HG03520 (cell line): ENCODE data around the gene CACNA2D1.

Experiments used
- ATAC-seq: cut with Tn5 transposase; IDR thresholded peaks from one replicate; pipeline ENCODE4 v1.9.1; 2021; ENCODE audit warnings: mild to moderate bottlenecking, moderate library complexity; ENCODE audit not compliant: unreplicated experiment

The CACNA2D1 gene

DNA sequence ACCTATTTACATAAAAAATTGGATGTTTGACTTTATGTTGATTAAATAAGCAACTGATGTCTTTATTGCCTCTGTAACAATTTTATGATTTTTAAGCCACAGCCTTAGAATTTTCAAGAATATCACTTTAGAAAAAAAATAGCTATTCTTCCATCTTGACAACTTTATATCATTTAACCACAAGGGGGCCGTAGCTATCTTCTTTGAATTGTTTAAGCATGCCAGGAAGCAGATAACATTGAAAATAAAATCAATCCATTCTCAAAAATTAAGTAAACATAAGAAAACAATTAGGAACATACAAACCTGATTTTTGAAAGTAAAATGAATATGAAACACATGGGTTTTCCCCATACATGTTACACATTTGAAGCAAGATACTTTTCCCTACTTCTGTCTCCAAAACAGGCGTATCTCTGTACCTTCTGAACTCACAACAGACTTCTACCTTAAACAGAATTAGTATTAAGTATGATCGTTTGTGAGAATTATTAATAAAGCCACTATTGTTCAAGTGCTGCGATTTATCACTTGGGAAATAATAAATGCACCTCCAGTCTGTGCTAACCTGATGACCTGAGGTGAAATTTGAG, 209.0 kb downstream of the CACNA2D1 start:
- ATAC-seq, result no peak

DNA sequence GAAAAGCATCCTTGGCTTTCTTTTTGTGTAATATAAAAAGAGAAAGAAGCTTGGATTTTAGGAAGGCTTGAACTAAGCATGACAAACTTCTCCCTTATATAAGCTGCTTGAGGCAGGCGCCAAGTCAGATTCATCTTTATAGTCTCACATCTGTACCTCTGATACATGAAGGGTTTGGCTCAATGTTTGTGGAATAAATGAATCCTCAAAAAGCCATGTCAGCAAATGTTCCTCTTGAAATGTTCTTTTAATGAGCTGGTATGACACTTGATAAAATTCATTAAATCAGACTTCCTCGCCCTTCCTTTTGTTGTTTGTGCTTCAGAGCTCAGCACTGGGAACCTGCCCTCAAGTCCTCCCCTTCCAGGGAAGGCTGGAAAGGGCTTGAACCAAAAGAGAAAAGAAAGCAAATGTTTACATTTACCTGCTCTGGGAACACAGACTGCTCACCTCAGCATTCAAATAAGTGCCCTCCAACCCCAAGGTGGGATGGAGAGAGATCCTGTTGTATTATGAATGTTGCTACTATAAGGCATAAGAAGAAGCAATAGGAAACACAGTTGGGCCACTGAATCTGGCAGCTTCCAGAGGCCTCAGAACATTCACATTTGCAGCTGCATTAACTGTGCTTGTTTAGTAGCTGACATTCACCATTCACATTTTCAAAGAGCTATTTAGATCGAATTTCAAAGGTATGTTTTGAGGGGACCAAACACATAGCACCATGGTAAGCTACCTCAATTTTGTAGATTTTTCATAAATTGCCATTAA, 212.6 kb downstream of the CACNA2D1 start:
- ATAC-seq, result no peak

DNA sequence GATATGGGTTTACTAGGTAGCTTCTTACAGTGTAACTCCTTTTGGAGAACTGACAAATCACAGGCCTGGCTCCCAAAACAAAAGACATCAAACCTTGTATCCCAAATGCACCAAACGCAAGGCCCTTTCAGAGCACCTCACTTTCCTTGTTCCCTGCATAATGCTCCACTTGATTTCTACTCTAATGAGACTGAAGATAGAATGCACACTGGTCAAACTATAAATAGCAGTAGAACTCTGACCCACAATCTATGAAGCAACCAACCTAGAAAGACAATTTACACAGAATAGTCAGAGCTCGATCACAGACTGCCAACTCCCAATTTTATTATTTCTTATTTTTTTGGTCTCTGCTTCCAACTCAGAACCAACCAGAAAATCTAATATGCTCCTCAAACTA, 214.4 kb downstream of the CACNA2D1 start:
- no peak for ATAC-seq

DNA sequence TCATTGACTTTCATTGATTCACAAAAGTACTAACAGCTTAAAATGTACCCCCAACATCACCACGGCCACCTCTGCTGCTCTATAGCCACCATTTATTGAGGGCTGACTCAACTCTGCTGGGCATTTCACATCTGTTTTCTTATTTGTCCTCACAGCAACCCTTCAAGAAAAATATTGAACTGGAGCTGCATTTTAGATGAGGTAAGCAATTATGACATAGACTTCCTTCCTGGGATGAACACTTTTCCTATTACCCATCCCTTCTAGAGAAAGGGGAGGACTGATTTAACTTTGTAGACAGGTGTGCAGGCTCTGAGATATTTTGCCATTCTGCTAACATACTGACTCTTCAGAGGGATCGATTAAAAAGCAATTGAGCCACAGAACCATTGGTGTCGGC, 217.4 kb downstream of the CACNA2D1 start:
- ATAC-seq, result no peak

DNA sequence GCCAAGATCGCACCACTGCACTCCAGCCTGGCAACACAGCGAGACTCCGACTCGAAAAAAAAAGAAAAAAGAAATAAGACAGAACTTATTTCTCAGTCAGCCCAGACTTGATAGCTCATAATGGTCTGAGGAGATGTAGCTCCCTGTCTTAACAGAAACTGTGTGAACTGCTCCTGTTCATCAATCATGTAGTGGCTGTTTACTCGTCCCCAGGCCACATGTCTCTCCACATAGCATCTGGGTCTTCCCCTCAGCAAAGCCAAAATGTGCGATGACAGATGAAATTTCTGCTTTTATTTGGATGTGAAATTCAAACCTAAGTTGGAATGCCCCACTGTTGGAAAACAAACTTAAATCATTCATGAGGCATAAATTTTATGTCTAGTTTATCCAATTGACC, 219.0 kb downstream of the CACNA2D1 start:
- ATAC-seq, result no peak

DNA sequence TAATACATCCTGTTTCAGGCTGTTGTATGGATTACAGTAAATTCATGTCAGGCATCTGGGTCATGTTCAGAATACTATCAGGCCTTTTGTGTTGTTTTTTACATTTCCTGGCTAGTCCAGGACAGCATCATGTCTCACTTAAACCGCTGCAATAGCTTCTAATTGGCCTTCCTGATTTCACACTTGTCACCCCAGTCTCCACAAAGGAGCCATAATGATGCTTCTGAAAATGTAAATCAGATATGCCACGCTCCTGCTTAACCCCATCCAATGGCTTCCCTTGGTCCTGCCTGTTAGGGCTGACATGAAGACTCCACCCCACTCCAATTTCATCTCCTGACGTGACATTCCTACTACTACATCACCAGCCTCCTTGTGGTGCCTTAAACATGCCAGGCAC, 220.0 kb downstream of the CACNA2D1 start:
- ATAC-seq, result no peak

DNA sequence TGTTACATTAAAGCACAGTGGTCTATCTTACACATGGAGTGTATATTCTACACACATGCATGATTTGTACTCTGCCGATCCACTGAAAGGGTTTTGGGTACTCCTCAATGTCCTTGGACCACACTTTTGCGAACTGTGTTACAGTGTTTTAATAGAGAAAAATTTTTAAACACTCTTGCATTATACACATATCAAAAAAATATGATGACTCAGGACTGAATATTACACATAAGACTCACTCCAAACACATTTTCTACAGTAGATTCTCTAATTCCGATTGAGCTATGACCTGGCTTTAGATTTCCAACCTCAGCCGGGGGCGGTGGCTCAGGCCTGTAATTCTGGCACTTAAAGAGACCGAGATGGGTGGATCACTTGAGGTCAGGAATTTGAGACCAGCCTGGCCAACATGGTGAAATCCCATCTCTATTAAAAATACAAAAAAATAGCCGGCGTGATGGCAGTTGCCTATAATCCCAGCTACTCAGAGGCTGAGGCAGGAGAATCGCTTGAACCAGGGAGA, 222.4 kb downstream of the CACNA2D1 start:
- no peak for ATAC-seq

DNA sequence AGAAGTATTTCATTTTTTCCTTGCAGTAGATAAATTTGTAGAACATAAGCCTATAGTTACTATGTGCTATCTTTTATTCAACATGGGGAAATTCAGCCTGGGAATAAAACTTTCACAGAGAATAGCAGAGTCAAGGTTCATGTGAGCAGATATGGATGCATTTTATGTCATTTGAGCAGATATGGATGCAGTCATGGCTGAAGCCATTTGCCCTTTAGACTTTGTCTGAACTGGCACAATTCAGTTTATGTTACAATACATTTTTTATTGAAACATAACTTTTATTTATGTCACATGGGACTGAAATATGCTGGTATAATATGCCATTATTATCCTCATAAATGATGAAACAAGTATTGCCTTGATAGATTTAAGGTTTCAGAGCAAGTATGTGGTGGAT, 231.1 kb downstream of the CACNA2D1 start:
- ATAC-seq, result no peak

DNA sequence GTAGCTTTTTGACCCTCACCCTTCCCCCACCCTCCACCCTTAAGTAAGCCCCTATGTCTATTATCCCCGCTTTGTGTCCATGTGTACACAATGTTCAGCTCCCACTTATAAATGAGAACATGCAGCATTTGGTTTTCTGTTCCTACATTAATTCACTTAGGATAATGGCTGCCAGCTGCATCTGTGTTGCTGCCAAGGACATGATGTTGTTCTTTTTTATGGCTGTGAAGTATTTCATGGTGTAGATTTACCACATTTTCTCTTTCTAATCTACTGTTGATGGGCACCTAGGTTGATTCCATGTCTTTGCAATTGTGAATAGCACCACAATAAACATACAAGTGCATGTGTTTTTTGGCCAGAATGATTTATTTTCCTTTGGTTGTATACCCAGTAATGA, 232.2 kb downstream of the CACNA2D1 start:
- ATAC-seq, result no peak

DNA sequence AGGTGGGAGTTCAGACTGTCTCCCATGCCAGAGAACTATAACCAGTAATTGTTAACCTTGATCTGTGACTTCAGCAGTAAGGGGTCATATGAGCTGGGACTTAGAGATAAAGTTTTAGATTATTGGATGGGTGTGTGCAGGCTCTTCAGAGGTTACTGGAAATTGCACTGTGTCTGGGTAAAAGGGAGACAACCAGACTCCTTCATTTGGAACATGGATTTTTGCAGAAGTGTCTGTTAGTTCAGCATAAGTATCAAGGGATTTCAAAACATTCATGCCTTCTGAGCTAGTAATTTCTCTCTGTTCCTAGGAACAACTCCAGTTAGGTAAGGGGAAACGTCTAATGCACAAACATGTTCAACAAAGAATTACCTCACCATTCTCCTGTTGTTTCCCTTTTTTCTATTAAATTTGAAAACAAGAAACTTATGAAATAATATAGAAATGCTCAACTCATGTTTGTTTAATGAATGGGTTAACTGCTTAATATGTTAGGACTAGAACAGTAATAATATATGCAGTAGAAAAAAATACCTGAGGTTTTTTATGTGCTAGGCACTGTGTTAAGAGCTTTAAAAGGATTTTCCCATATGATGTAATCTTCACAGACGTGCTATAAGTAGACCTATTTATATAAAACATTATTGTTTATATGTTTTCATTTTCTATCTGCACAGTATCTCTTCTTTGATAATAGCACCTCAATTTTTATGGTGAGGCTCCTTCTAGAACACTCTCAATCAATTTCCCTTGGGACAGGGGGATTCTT, 233.0 kb downstream of the CACNA2D1 start:
- ATAC-seq, result no peak

DNA sequence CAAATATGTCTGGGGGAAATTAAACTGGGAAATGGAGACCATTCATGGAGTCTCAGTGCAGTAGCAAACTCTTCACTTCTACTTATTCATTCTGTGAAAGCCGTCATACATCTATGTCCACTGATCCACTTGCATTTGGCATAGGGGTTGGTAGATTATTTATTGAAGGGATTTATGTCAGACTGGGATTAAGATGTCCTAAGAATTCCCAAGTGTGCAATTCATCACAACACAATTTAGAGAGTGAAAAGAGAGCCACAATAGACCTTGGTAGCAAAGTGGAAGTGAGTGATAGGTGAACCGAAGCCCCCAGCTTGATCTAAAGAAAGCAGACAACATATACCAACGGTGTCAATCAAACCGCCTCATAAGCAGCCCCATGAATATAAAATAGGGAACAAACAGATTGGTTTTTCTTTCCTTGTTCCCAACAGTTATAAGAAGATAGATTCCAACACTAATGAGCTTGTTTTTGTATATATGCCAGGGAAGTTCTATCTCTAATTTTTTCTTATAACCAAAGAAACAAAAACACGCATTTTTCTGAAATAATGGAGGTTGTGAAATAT, 234.3 kb downstream of the CACNA2D1 start:
- no peak for ATAC-seq

DNA sequence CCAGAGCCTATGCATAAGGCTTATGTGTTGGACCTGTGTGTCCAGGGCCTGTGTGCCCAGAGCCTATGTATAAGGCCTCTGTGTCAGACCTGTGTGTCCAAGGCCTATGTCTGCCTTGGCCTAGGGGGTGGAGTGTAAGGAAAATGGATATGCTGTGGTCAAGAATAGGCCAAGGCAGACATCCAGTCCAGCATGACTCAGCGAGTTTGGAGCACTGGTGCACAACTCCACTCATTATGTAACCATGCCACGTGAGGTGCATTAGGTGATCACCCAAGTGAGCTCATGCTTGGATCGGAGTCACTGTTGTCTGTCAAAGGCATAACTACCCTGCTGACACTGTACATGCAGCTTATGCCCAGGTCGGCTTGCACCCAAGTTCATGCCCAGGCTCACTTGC, 238.9 kb downstream of the CACNA2D1 start:
- no peak for ATAC-seq

DNA sequence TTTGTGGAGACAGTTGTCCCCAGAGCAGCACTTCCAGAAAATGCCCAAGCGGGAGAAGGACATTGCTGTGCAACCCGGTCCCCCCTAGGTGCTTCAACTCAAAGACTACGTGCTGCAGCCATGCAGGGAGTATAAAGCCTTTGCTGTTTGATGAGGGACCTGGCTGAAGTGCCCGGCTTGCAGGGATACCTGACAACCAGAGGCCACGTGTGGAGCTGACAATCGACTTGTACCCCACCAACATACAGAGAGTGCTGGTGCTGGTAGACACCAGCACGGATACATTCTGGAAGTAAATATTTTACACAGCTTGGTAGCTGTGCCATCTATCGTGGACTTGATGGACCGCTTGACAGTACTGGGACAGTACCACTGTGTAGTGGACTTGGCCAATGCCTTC, 240.6 kb downstream of the CACNA2D1 start:
- no peak for ATAC-seq

DNA sequence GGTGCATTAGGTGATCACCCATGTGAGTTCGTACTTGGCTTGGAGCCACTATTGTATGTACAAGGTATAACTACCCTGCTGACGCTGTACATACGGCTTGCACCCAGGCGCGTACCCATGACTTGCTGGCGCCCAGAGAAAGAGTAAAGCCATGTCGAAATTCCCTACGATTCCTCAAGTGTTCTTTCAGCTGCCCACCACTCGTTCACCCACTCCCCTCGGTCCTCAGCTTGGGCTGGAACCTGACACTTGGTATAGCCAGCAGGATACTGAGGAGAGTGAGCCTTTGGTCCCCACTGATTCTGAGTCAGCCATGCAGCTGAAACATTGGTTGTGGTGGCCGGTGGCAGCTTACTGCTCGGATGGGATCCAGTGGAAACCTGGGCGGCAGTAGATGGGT, 241.5 kb downstream of the CACNA2D1 start:
- ATAC-seq, result no peak

DNA sequence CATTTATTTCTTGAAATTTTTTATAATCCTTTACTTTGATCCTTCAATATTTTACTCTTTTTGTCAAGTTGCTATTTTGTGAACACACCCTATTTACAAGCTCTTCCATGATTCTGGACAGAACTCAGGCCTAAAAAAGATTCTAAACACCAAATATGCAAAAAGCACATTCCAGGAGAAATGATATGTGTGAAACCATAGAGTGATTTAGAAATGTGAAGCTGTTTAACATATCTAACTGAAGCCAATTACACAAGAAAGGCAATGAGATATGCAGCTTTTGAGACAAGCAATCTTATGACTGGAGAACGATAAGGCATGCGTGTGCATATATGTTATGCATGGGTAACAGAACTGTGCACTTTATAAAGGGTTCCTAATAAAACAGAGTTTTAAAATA, 243.0 kb downstream of the CACNA2D1 start:
- ATAC-seq, result no peak

DNA sequence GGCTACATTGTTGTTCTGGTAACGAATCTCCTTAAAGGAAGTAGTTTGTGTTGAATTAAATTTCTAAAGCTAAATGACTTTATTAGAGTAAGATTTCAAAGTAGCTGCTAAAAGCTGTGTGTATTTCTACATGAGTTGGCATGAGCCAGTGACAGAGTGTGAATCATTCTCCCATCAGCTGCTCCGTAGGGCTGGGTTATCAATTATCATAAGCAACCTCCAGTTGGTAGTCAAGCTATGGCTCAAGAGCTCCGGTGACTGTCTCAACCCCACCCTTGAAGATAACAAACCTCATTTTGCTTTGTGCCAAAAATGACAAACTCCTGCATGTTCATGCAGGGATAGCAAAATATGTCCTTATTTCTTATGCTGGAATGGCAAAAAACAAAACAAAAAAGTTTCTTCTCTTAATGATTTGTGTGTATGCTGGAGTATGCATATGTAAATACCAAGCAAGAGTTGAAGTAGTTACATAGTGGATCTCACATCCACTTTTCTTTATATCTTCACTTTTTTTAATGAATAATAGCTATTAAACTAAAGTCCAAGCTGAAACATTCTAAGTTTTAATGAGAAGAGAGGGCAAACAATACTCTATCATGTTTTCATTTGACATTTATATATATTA, 249.4 kb downstream of the CACNA2D1 start:
- no peak for ATAC-seq

DNA sequence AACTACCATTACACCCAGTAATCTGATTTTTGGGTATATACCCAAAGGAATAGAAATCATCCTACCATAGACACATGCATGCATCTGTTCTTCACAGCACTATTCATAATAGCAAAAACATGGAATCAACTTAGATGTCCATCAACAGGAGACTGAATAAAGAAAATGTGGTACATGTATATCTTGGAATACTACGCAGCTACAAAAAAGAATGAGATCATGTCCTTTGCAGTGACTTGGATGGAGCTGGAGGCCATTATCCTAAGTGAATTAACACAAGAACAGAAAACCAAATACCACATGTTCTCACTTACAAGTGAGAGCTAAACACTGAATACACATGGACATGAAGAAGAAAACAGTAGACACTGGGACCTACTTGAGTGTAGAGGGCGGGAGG, 254.9 kb downstream of the CACNA2D1 start:
- no peak for ATAC-seq

DNA sequence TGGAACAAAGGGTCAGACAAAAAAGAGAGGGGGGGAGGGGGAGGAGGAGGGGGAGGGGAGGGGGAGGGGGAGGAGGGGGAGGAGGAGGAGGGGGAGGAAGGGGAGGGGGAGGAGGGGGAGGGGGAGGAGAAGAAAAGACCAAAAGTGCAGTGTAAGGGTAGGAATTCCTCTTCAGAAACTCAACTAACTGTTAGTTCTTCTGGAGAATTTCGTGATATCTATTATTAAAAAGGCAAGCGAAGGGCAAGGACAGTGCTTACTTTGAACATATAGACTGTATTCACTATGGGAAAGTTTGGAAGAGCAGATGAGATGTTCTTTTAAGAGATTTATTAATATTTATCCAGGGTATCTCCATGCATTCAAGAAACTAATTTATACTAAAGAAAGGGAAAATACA, 258.1 kb downstream of the CACNA2D1 start:
- no peak for ATAC-seq

DNA sequence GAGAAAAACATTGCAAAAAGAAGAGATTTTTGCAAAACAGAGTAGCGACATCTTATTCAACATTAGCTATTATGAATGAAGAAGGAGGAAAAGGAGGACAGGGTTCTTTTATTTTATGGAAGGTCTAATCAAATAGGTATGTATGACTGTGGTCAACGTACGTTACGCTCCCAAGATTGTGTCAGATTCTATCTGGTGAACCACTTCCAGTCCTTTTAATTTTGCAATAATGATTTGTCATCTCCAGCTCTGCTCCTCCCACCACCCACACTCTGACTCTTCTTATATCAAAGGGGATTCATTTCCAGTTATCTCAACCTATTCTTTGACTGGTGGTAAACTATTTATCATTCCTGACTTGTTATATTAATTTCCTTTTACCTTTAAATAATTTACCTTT, 259.9 kb downstream of the CACNA2D1 start:
- ATAC-seq, result no peak

DNA sequence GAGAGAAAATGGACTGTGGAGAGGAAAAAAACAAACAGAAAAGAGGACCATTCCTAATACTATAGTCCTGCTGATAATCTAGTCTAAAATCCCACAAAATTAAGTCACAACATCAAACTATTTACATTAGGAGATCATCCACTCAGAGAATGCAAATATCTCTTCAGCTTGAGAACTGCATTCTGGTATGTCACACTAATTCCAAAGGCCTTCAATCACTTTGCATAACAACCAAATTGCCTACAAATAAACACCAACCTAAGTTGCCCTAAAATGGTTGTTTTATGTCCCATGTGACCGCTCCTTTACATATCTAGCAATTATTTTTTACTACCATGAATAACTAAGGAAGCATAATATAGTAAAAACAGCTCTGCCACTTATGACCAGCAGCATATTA, 264.3 kb downstream of the CACNA2D1 start:
- ATAC-seq, result no peak

DNA sequence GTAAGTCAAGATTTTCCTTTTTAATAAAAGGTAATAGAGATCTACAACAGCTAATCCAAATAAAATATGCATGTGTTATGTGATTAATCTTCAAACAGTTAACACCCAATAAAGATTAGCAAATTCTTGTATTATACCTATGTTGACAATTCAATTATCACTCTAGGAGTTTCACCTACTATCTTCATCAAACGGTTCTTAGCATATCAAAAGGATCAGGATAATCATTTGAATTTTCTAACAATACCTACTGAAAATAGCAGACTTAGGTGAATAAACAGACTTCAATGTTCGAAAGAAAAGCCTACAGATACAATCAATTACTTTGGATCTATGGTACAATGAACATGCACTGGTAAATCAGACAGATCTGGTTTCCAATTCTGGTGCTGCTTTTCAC, 268.3 kb downstream of the CACNA2D1 start:
- no peak for ATAC-seq
